MCF 10A (cell line): ENCODE measurements around the gene PTTG2. TPM values are rescaled to one million over a fixed set of nuclear protein-coding genes. Genes with fewer than 3 reads are reported as not detected.
A peak's percentile ranks its signal among the peaks of the same experiment; 100 is the strongest.

Experiments used
- BruUV-seq: library from RNA; stranded (reverse); fragments of 400-500 nt; replicated peaks from 2 replicates; lab custom pipeline; 2021; lab: Mats Ljungman, UMichigan
- CTCF ChIA-PET: fragments of 300-600 bp; sonication (Branson Sonifier 250); formaldehyde crosslinking; extraction: SDS; loops from one replicate; lab custom pipeline; 2021; ENCODE audit warnings: antibody characterized with exemption, inconsistent platforms; lab: Yijun Ruan, JAX
- POLR2A ChIA-PET: fragments of 300-600, 350-650 bp; sonication (Branson Sonifier 250); formaldehyde crosslinking; extraction: SDS; loops from one replicate; lab custom pipeline; 2020; ENCODE audit warnings: antibody characterized with exemption, inconsistent platforms; lab: Yijun Ruan, JAX
- DNase-seq: peaks from one replicate; pipeline ENCODE4 v3.0.0-alpha.2; 2018; ENCODE audit not compliant: unreplicated experiment
- H3K27ac Mint-ChIP-seq: one replicate; pipeline ENCODE4 v1.8.0; 2022; ENCODE audit warnings: mild to moderate bottlenecking, low read depth, mixed read lengths; ENCODE audit not compliant: unreplicated experiment
- H3K27me3 Mint-ChIP-seq: one replicate; pipeline ENCODE4 v1.8.0; 2022; ENCODE audit warnings: mixed read lengths; ENCODE audit not compliant: insufficient read depth, unreplicated experiment
- H3K36me3 Mint-ChIP-seq: one replicate; pipeline ENCODE4 v1.8.0; 2022; ENCODE audit warnings: mild to moderate bottlenecking, moderate library complexity, mixed read lengths; ENCODE audit not compliant: insufficient read depth, unreplicated experiment
- H3K4me1 Mint-ChIP-seq: one replicate; pipeline ENCODE4 v1.8.0; 2022; ENCODE audit warnings: mixed read lengths; ENCODE audit not compliant: insufficient read depth, unreplicated experiment
- H3K4me3 Mint-ChIP-seq: one replicate; pipeline ENCODE4 v1.8.0; 2022; ENCODE audit warnings: mild to moderate bottlenecking, moderate library complexity, mixed read lengths; ENCODE audit not compliant: unreplicated experiment
- H3K9me3 Mint-ChIP-seq: one replicate; pipeline ENCODE4 v1.8.0; 2022; ENCODE audit warnings: mixed read lengths; ENCODE audit not compliant: unreplicated experiment
- CTCF ChIP-seq: fragments of 200-600 bp; IDR thresholded peaks from one replicate; pipeline ENCODE4 v1.8.0; 2022; ENCODE audit warnings: antibody characterized with exemption, mild to moderate bottlenecking; ENCODE audit not compliant: unreplicated experiment
- intact Hi-C: fragments of 100-400 bp; cut with micrococcal nuclease; formaldehyde crosslinking; loops from 2 replicates; pipeline ENCODE4 v1.14.1; 2022
- total RNA-seq: library from RNA; stranded (reverse); gene quantifications from 2 replicates; pipeline ENCODE4 v1.2.3, GENCODE V29; 2022

The PTTG2 gene
- total RNA-seq, 1 experiment from 2014 or later, result not detected

- Mint-ChIP-seq H3K27ac (no peak overlapping the region), H3K9me3 (no peaks in the 10 kb centered on the region), H3K36me3 (no peaks in the 10 kb centered on the region), H3K4me3 (peak overlapping the region; percentile 77), H3K27me3 (no peaks in the 10 kb centered on the region), H3K4me1 (peaks cover 9% of the 10 kb centered on the region)
- POLR2A ChIA-PET, result interaction anchor here (0.6 to 1.9 kb wide), 6 partner anchors 10 to 176 kb away, joined by 3 to 22 read pairs (median 3); partner anchors contain the start of gene PGM2
- peak; percentile 49 for DNase-seq
- no peak for TF ChIP-seq CTCF
- BruUV-seq, result TSS peak; percentile 41
- CTCF ChIA-PET, result interaction anchor here (0.6 to 2.5 kb wide), 18 partner anchors 10 to 590 kb away, joined by 3 to 10 read pairs (median 3); no protein-coding TSS in a partner anchor
- intact Hi-C loops, result loop anchor here (1.0 to 5.0 kb wide), 4 partner anchors 59 to 175 kb away; partner anchors contain the start of genes PGM2 and TBC1D1
These were observed 18.2 kb downstream of the PTTG2 start for GRCh38 chr4:37978248-37978924.

- intact Hi-C loops, result no loop called here
- no peak for TF ChIP-seq CTCF
- ChIA-PET CTCF (interaction anchor here (0.6 kb wide), 1 partner anchor 751 kb away, joined by 4 read pairs; no protein-coding TSS in a partner anchor), POLR2A (no interaction called here)
- no TSS peak for BruUV-seq
- Mint-ChIP-seq H3K9me3 (no peaks in the 10 kb centered on the region), H3K27me3 (no peaks in the 10 kb centered on the region), H3K36me3 (no peaks in the 10 kb centered on the region), H3K27ac (no peak overlapping the region), H3K4me1 (peaks cover 9% of the 10 kb centered on the region), H3K4me3 (no peak overlapping the region)
- DNase-seq, result no peak
These were observed 20.0 kb downstream of the PTTG2 start for GRCh38 chr4:37980246-37980645.

DNA sequence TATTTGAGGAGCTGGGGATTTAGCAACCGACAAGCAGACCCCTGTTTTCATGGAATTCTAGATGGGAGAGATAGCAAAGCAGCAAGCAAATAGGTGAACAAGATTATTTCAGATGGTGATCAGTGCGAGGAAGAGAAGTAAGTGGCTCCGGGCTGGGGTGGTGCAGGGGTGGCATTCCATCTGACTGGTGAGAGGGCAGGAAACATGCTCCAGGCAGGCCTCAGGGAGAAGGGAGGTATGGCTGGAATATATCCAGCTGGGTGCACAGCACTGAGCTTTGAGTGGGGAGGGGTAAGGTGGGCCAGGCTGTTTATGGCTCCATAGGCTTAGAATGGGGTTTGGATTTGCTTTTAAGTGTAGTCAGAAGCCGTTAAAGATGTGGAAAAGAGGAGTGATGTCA is 21.2 kb downstream of the PTTG2 start:
- intact Hi-C loops, result no loop called here
- no peak for TF ChIP-seq CTCF
- H3K4me3 Mint-ChIP-seq, result no peak overlapping the region
- POLR2A ChIA-PET, result interaction anchor here (0.6 to 0.7 kb wide), 2 partner anchors 22 to 785 kb away, joined by 3 to 4 read pairs; no protein-coding TSS in a partner anchor
- no TSS peak for BruUV-seq
- no peaks in the 10 kb centered on the region for H3K36me3 Mint-ChIP-seq
- no peaks in the 10 kb centered on the region for H3K27me3 Mint-ChIP-seq
- H3K4me1 Mint-ChIP-seq, result peaks cover 9% of the 10 kb centered on the region
- DNase-seq, result no peak
- CTCF ChIA-PET, result interaction anchor here (0.5 to 1.8 kb wide), 4 partner anchors 157 to 702 kb away, joined by 3 to 7 read pairs (median 5); no protein-coding TSS in a partner anchor
- H3K27ac Mint-ChIP-seq, result no peak overlapping the region
- no peaks in the 10 kb centered on the region for H3K9me3 Mint-ChIP-seq
